Aorta (tissue), 5 donors: ENCODE measurements around the gene LAPTM5. TPM values are rescaled to one million over a fixed set of nuclear protein-coding genes. Genes with fewer than 3 reads are reported as not detected.
A peak's percentile ranks its signal among the peaks of the same experiment; 100 is the strongest.
"Not testable (repeated sequence)": the region's sequence is repeated elsewhere in the genome, so short reads cannot be mapped to it uniquely, and the experiment has no call there.

Experiments
- ATAC-seq: fragments of 200-7000 bp; cut with Tn5 transposase; one replicate; pipeline ENCODE4 v1.9.1; 2022; ENCODE audit warnings: moderate library complexity; ENCODE audit not compliant: low FRiP score
- DNase-seq, 2 donors: peaks; one replicate each; pipeline ENCODE4 v3.0.0-alpha.2; 2020
- H3K27ac ChIP-seq, 2 donors: one replicate each; pipeline ENCODE4 v1.5.1; 2013; ENCODE audit warnings: low read length in 2 of 2, mild to moderate bottlenecking in 2 of 2, moderate library complexity in 2 of 2, control low read depth in 1 of 2, inconsistent platforms in 1 of 2, low read depth in 1 of 2
- H3K27me3 ChIP-seq, 2 donors: one replicate each; pipeline ENCODE4 v1.6.1; 2013; ENCODE audit warnings: control low read depth in 1 of 2, low read length in 1 of 2, mild to moderate bottlenecking in 1 of 2, moderate library complexity in 1 of 2; ENCODE audit not compliant: insufficient read depth in 2 of 2, control insufficient read depth in 1 of 2
- H3K36me3 ChIP-seq, 2 donors: one replicate each; pipeline ENCODE4 v1.6.1; 2013; ENCODE audit warnings: control low read depth in 1 of 2, low read length in 1 of 2, mild to moderate bottlenecking in 1 of 2; ENCODE audit not compliant: insufficient read depth in 2 of 2, control insufficient read depth in 1 of 2
- H3K4me1 ChIP-seq, 2 donors: one replicate each; pipeline ENCODE4 v1.6.1; 2013; ENCODE audit warnings: low read length in 2 of 2, control low read depth in 1 of 2, mild to moderate bottlenecking in 1 of 2, moderate library complexity in 1 of 2; ENCODE audit not compliant: insufficient read depth in 2 of 2, control insufficient read depth in 1 of 2
- H3K4me3 ChIP-seq, 2 donors: one replicate each; pipeline ENCODE4 v1.5.1; 2013; ENCODE audit warnings: low read length in 2 of 2, control low read depth in 1 of 2, mild to moderate bottlenecking in 1 of 2
- H3K9me3 ChIP-seq: one replicate; pipeline ENCODE4 v1.6.1; 2013; ENCODE audit warnings: mild to moderate bottlenecking, low read length; ENCODE audit not compliant: control insufficient read depth
- WGBS, 2 donors: extraction: QIAGEN DNeasy Blood & Tissue Kit; methylation state at CpG; one replicate each; pipeline ENCODE4 v1.1.7; 2013; 5-methylcytosine and 5-hydroxymethylcytosine counted together
- intact Hi-C, 2 donors: fragments of 100-400 bp; cut with DNase I; formaldehyde crosslinking; loops; one replicate each; pipeline versions ENCODE4 v1.14.2 to v1.15.0; 2022
- polyA plus RNA-seq, 2 donors: library from polyadenylated mRNA; stranded (reverse); fragments of 200-250 nt; gene quantifications; one replicate each; pipeline ENCODE4 v1.2.3, GENCODE V29; 2013
- total RNA-seq, 2 donors: library from RNA; stranded (reverse); fragmentation: NEBNext Ultra II Directional; extraction: Animal tissue kit (Norgen Biotek cat#: 25700); gene quantifications; one replicate each; pipeline ENCODE4 v1.2.1, GENCODE V29; 2021
- donor health status: healthy with polysubstance abuse.
- donor health status: Bipolar disorder and iron deficiency.
- donor health status: DM: no; HTN: no; CAD: no.
- donor health status: DM: no; HTN: no; CAD: no.
- donor health status: DM: yes; HTN: yes; CAD: no.

LAPTM5 gene
- total and polyA plus RNA-seq, 4 donors = 18.0 to 122 (median 115) TPM

DNA sequence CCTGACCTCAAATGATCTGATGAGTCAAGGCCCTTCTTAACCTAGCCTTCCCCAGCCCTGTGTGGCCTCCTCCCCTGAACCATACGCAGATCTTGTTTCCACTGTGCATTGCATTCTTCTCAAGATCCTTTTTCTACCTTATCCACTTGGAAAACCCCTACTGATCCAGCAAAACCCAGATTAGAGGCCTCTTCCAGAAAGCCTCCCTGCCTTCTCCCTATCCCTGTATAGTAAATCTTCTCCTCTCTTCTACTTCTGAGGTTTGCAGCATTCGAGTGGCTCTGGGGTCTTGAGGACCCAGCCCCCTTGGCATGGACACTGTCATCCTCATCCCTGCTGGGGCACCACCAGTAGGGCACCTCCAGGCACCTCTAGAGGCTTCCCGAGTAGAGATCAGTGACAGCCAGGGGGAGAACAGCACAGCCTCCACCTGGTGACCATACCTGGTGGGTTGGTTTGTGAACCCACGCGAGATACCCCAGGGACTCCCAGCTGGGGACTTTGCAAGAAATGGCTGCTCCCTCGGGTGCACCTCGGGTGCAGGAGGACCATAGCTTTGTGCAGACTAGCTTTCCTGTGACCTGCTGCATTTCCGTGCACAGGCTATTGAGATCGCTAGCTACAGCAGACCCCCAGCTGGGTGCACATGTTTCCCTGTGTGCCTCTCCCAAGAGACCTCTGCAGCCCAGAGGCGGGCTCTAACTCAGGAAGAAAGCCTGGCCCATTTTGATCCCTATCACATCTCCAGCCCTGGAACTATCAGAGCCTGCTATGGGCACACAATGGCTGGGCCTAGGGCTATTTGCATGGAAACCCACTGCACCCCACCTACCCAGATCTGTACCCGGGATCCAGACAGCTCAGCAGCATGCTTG is 68.4 kb downstream of the LAPTM5 start:
- intact Hi-C loops = no loop called here
- H3K27ac ChIP-seq = no peak overlapping the region
- 73 to 80% methylated on average over 11 of the region's 11 CpGs for WGBS, 2 donors
- no peaks in the 10 kb centered on the region for H3K36me3 ChIP-seq
- DNase-seq (peak in 1 of 2 donors; percentile 28), ATAC-seq (no peak)
- H3K4me3 ChIP-seq = no peak overlapping the region
- no peaks in the 10 kb centered on the region for H3K9me3 ChIP-seq
- peaks cover 0 to 2% of the 10 kb centered on the region in 2 donors for H3K27me3 ChIP-seq
- H3K4me1 ChIP-seq = no peaks in the 10 kb centered on the region

DNA sequence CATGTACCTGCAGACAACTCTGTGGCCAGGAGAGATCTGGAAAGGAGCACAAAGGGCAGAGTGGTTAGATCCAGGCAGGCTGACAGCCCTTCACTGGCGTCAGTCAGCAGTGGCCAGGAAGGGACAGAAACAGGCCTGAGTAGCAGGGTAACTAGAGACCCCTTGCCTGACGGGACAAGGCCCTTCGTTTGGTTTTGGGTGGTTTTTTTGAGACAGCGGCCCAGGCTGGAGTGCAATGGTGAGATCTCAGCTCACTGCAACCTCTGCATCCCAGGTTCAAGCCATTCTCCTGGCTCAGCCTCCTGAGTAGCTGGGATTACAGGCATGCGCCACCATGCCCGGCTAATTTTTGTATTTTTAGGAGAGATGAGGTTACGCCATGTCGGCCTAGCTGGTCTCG is 69.1 kb downstream of the LAPTM5 start:
- H3K27ac ChIP-seq = not testable (repeated sequence)

DNA sequence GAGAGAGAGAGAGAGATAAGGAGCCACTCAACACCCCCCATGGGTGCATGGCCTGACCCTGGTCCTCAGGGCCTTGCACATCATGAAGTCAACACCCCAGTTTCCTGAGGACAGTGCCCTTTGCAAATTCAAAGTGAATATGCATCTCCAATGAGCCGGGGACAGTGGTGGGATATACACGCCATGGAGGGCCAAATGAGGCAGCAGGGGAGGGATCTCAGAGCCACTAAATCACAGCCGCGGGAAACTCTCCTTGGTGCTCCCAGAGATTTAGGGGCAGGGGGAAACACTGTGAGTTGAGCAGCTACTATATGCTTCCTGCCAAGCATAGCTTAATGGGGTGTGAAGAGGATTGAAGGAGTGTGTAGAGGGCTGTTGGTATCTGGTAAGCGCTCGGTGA is 69.7 kb downstream of the LAPTM5 start:
- intact Hi-C loops = no loop called here
- 93 to 94% methylated on average over 6 of the region's 6 CpGs for WGBS, 2 donors
- DNase-seq (peak in 1 of 2 donors; percentile 50), ATAC-seq (no peak)
- Histone ChIP-seq H3K4me1 (no peaks in the 10 kb centered on the region), H3K4me3 (no peak overlapping the region), H3K36me3 (no peaks in the 10 kb centered on the region), H3K27me3 (peaks cover 0 to 2% of the 10 kb centered on the region in 2 donors), H3K27ac (no peak overlapping the region), H3K9me3 (no peaks in the 10 kb centered on the region)

More for the DNA sequence above, 69.1 kb downstream of the LAPTM5 start:
- ATAC-seq, H3K27me3 ChIP-seq, H3K9me3 ChIP-seq, H3K36me3 ChIP-seq, H3K4me3 ChIP-seq, H3K4me1 ChIP-seq, intact Hi-C loops: not testable (repeated sequence)
- DNase-seq = peak in 1 of 2 donors; percentile 31
- WGBS, 2 donors = 89 to 90% methylated on average over 9 of the region's 9 CpGs

DNA sequence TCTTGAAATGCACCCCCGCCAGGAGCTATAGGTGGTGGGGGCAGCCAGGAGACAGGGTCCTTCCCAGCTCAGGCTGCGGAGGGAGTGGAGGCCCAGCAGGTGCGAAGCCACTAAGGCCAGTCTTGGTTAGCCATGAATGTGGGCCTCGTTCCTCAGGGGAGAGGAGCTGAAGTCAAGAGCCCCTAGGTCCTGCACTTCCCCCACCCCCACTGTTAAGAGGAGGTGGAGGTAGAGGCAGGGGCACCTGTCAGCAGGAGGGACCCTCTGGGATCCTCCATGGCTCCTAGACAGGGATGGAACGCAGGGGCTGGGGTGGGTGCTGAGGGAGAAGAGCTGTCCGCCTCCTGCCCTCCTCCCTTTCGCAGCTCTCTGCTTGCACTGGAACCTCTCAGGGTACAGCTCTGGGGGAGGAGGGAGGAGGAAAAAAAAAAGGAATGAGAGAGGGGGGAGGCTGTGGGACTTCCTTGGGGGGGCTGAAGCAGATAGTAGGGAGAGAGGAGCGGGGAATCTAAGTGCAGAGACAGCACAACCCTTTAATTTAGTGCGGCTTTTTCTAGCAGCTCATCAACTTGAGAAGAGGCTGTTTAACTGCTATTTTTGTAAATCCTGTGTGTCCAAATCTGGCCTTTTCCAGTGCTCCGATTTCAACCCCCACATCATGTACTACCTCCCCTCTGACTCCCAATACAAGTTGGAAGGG is 71.2 kb downstream of the LAPTM5 start:
- intact Hi-C loops = no loop called here
- Histone ChIP-seq H3K4me1 (no peaks in the 10 kb centered on the region), H3K4me3 (no peak overlapping the region), H3K36me3 (no peaks in the 10 kb centered on the region), H3K27me3 (peaks cover 0 to 2% of the 10 kb centered on the region in 2 donors), H3K27ac (no peak overlapping the region), H3K9me3 (no peaks in the 10 kb centered on the region)
- ATAC-seq = no peak
- DNase-seq = peak in 1 of 2 donors; percentile 36
- WGBS, 2 donors = 31 to 58% methylated on average over 8 to 10 of the region's 10 CpGs

DNA sequence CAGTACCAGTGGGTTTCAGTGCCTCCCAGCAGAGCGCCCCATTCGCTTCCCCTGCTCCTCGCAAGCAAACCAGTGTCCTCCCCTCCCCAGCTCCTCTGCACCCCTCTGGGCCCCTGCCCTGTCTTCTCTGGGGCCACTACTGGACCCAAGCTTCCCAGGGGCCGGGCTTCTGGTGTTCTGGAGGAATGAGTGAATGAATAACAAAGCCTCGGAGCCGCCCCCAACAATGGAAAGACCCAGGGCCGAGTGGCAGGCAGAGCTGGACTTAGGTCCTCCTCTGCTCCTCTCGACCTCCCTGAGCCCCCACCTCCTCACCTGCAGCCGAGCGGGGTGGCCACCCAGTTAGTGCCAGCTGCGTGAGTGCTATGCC is 71.8 kb downstream of the LAPTM5 start:
- Histone ChIP-seq H3K27ac (no peak overlapping the region), H3K4me1 (no peaks in the 10 kb centered on the region), H3K27me3 (peaks cover 0 to 2% of the 10 kb centered on the region in 2 donors), H3K4me3 (no peak overlapping the region), H3K9me3 (no peaks in the 10 kb centered on the region), H3K36me3 (no peaks in the 10 kb centered on the region)
- 11 to 33% methylated on average over 11 of the region's 11 CpGs for WGBS, 2 donors
- intact Hi-C loops = no loop called here
- no peak for DNase-seq
- no peak for ATAC-seq

DNA sequence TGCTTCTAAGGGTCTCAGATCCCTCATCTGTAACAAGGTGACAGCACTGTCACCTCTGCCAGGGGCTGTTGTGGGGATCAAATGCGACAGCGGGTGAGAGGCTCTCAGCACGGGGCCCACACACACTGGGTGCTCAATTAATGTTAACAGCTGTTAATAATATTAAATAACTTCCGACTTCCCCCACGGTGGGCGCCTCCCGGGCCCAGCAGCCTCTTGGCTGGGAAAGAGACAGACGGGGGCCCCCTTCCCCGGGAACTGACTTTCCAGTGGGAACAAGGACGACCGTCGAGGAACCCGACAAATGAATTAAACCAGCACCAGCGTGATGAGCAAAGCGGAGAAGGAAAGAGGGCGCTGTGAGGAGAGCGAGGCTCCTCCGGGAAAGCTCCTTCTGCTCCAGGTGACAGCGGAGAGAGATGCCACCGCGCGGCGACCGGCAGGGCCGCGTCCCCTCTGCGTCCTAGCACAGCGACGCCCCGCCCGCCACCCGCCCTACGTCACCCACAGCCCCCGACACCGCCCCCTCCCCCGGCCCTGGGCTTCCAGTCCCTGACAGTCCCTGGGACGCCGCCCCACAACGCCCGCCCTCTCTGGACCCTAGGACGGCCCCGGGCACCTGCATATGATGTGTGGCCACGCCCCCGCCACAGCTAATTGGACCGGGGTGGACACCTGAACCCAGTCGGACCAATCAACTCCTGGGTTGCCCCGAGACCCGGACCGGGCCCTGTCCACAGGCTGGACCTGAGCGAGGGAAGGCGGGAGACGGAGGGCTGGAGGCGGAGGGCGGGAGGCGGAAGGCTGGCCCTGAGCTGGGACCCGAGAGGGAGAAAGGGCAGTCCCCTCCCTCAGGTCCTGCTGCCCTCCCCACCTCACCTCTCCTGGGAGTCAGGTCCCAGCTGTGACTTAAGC is 72.4 kb downstream of the LAPTM5 start:
- H3K27me3 ChIP-seq = peaks cover 0 to 2% of the 10 kb centered on the region in 2 donors
- H3K9me3 ChIP-seq = no peaks in the 10 kb centered on the region
- intact Hi-C loops = no loop called here
- WGBS, 2 donors = 4 to 5% methylated on average over 46 to 56 of the region's 56 CpGs
- H3K4me3 ChIP-seq = no peak overlapping the region
- peak in 1 of 2 donors; percentile 73 for DNase-seq
- H3K4me1 ChIP-seq = no peaks in the 10 kb centered on the region
- ATAC-seq = no peak
- no peaks in the 10 kb centered on the region for H3K36me3 ChIP-seq
- H3K27ac ChIP-seq = no peak overlapping the region

DNA sequence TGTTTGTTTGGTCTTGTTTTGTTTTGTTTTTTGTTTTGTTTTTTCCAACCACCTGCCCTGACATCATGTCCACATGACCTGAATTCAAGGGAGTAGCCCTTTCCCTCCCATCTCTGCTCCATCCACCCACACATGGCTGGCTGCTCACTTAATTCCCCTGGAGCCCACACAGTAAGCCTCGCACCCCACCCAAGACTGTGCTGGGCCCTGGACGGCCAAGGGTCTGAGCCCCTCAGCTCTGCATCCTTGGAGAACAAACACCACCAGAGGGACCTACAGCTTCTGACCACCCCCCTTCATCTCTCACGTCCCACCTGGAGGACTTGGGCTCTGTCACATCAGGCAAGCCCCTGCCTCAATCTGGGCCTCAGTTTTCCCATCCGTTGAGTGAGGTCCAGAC is 73.3 kb downstream of the LAPTM5 start:
- no peak overlapping the region for H3K27ac ChIP-seq
- peak in 1 of 2 donors; percentile 54 for DNase-seq
- H3K4me1 ChIP-seq = no peaks in the 10 kb centered on the region
- peaks cover 3% of the 10 kb centered on the region for H3K9me3 ChIP-seq
- no peaks in the 10 kb centered on the region for H3K36me3 ChIP-seq
- 83 to 85% methylated on average over 4 of the region's 4 CpGs for WGBS, 2 donors
- no peak for ATAC-seq
- intact Hi-C loops = no loop called here
- peaks cover 0 to 2% of the 10 kb centered on the region in 2 donors for H3K27me3 ChIP-seq
- H3K4me3 ChIP-seq = no peak overlapping the region

DNA sequence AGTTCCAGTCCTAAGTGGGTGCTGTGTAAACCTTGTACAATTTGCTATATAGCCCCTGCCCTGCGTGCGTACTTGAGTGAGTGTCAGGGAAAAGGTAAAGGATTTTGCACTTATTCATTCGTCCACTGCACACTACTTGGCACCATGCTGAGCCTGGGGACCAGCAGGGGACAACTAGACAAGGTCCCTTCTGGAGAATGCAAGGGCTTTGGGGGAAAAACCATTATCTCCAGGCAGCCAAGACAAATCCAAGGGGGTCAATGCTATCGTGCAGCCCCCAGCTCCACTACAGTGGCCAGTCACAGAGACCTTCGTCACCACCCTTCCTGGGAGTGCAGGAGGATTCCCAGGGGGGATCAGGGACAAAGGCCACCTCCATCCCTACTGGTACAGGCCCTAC is 73.9 kb downstream of the LAPTM5 start:
- Histone ChIP-seq H3K27ac (no peak overlapping the region), H3K9me3 (peaks cover 3% of the 10 kb centered on the region), H3K27me3 (peaks cover 0 to 2% of the 10 kb centered on the region in 2 donors), H3K4me3 (no peak overlapping the region), H3K4me1 (no peaks in the 10 kb centered on the region), H3K36me3 (no peaks in the 10 kb centered on the region)
- intact Hi-C loops = no loop called here
- DNase-seq (no peak), ATAC-seq (no peak)
- 66 to 88% methylated on average over 5 of the region's 5 CpGs for WGBS, 2 donors
